ENCODE results near the gene BMP6. TPM values are rescaled to one million over a fixed set of nuclear protein-coding genes. Genes with fewer than 3 reads are reported as not detected.

The BMP6 gene
- total RNA-seq, 2 donors from 2014 or later: 10.4 to 19.1 TPM

DNA sequence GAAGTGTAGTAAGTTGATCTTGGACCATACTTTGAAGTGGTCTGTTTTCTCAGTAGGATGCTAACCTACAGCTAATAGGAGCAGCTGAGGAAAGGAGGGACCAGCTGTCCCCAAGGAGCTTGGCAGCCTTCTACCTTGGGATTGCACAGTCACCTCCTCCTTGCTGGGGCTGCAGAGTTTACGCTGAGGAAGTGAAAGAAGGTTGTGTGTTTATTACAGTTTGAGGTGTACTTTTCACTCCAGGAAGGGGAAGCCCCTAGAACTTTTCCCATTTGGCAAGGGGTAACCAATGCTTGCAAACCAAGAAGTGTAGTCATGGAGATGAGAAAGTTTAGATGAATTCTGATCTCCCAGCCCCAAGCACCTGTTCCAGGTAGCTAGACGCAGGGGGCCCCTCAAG is 58.8 kb downstream of the BMP6 start:
- H3K36me3 ChIP-seq: no peaks in the 10 kb centered on the region
- no peaks in the 10 kb centered on the region for H3K9me3 ChIP-seq
- no peak overlapping the region for H3K27ac ChIP-seq
- H3K4me1 ChIP-seq: peaks cover 0 to 28% of the 10 kb centered on the region in 2 donors
- TF ChIP-seq CTCF (IDR thresholded peaks at IDR 0.05): no peak
- no peak for DNase-seq (ENCODE audit: low spot score)
- no peak overlapping the region for H3K4me3 ChIP-seq
- H3K27me3 ChIP-seq: no peaks in the 10 kb centered on the region

DNA sequence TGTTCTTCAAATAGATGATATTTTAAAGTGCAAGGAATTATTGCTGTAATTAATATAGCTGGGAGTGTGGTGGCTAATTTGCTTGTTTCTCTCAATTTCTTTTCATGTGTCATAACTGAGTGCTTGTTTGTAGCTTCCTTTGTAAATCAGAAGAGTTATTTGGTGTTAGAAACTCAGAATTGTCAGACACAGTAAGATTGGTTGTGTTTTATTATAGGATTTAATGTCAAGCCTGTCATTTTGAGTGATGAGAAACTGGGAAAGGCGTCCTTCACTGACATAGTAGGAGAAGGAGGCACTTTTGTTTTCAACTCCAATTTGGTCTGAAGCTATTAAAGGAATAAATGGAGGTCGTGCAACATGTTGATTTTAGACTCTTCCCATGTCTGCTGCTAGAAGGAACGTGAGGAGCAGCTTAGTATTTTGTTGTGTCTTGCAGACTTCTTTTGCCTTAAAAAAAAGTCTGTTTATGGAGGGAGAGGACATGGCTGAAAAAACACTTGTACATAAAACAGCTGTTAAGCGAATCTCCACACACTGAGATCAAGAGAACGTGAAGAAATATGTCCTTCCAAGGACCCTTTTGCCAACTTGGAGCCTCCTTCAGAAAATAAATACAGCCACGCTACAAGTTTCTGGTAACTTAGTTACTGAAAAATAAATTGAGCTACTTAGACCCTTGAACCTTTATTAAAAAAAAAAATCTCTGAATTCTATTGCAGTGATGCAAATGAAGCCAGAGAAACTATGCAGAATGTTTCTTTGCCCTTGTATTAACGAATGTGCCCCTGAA is 59.5 kb downstream of the BMP6 start:
- Histone ChIP-seq H3K36me3 (no peaks in the 10 kb centered on the region), H3K27me3 (no peaks in the 10 kb centered on the region), H3K4me1 (peaks cover 0 to 28% of the 10 kb centered on the region in 2 donors), H3K27ac (peak overlapping the region in 1 of 2 donors; percentile 31), H3K4me3 (no peak overlapping the region), H3K9me3 (no peaks in the 10 kb centered on the region)
- no peak for TF ChIP-seq CTCF (IDR thresholded peaks at IDR 0.05)
- DNase-seq (ENCODE audit: low spot score): no peak

DNA sequence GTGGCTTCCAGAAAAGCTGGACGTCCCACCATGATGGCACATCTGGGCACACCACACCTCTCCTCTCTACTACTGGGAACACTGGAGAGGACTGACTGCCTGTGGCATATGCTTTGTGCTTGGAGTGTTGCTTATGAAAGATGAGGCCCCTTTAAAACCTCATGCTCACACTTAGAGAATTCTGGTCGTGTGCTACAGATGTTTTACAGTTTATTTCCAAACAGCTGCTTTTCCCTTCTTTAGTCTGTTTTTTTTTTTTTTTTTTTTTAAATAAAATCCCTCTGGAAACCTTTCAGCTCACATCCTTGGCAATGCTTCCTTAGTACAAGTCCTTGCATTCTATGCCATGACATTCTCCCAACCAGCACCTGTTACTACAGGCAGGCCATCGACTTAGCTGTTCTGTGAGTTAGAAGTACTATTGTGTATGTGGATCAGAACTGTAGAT is 60.3 kb downstream of the BMP6 start:
- DNase-seq (ENCODE audit: low spot score): no peak
- Histone ChIP-seq H3K27me3 (no peaks in the 10 kb centered on the region), H3K36me3 (no peaks in the 10 kb centered on the region), H3K27ac (peak overlapping the region in 1 of 2 donors; percentile 31), H3K4me1 (peaks cover 0 to 28% of the 10 kb centered on the region in 2 donors), H3K4me3 (no peak overlapping the region), H3K9me3 (no peaks in the 10 kb centered on the region)
- TF ChIP-seq CTCF (IDR thresholded peaks at IDR 0.05): no peak

GRCh38 chr6:7787137-7787608 is 61.3 kb downstream of the BMP6 start:
- no peak for TF ChIP-seq CTCF (IDR thresholded peaks at IDR 0.05)
- peaks cover 0 to 28% of the 10 kb centered on the region in 2 donors for H3K4me1 ChIP-seq
- H3K9me3 ChIP-seq: no peaks in the 10 kb centered on the region
- H3K27me3 ChIP-seq: no peaks in the 10 kb centered on the region
- no peak overlapping the region for H3K4me3 ChIP-seq
- DNase-seq (ENCODE audit: low spot score): peak; percentile 63
- peak overlapping the region in 1 of 2 donors; percentile 5 for H3K27ac ChIP-seq
- no peaks in the 10 kb centered on the region for H3K36me3 ChIP-seq

DNA sequence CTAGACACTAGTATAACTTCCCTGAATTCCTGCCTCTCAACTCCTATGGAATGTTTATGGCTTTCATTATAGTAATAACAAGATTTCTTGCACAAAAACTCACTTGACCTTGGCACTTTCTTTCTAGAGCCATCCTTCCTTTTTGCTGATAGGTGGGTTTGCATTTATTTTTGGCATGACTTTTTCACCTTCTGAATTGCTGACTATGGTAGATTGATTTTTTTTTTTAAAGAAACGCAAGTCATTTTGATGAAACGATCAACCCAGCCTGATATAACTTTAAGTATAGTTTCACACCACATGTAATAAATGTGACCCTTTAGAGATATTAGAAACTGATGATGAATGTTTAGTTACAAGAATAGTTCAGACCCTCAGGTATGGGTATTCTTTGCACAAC is 61.8 kb downstream of the BMP6 start:
- no peak overlapping the region for H3K4me3 ChIP-seq
- no peaks in the 10 kb centered on the region for H3K9me3 ChIP-seq
- H3K27ac ChIP-seq: no peak overlapping the region
- no peaks in the 10 kb centered on the region for H3K27me3 ChIP-seq
- TF ChIP-seq CTCF (IDR thresholded peaks at IDR 0.05): no peak
- no peaks in the 10 kb centered on the region for H3K36me3 ChIP-seq
- H3K4me1 ChIP-seq: peaks cover 0 to 28% of the 10 kb centered on the region in 2 donors
- no peak for DNase-seq (ENCODE audit: low spot score)
